Upper lobe of left lung (tissue), 6 donors: Measurements from ENCODE around the gene PIGV. TPM values are rescaled to one million over a fixed set of nuclear protein-coding genes. Genes with fewer than 3 reads are reported as not detected.

ENCODE experiments used
- ATAC-seq, 2 donors: fragments of 200-7000 bp; cut with Tn5 transposase; one replicate each; pipeline ENCODE4 v1.9.1; 2022; ENCODE audit warnings: mild to moderate bottlenecking in 2 of 2, moderate library complexity in 2 of 2; ENCODE audit not compliant: low FRiP score in 2 of 2
- DNase-seq, 2 donors: peaks; one replicate each; pipeline ENCODE4 v3.0.0-alpha.2; 2019 to 2020
- H3K27ac ChIP-seq, 4 donors: fragments of 200-600 bp; sonication (generic); one replicate each; pipeline ENCODE4 v1.5.1; 2016 to 2019
- H3K27me3 ChIP-seq, 4 donors: fragments of 200-600 bp; sonication (generic); one replicate each; pipeline ENCODE4 v1.5.1; 2017 to 2019
- H3K36me3 ChIP-seq, 4 donors: fragments of 200-600 bp; sonication (generic); one replicate each; pipeline ENCODE4 v1.5.1; 2016 to 2019
- H3K4me1 ChIP-seq, 4 donors: fragments of 200-600 bp; sonication (generic); one replicate each; pipeline ENCODE4 v1.5.1; 2018 to 2019
- H3K4me3 ChIP-seq, 4 donors: fragments of 200-600 bp; sonication (generic); one replicate each; pipeline ENCODE4 v1.5.1; 2017 to 2019; ENCODE audit warnings: mild to moderate bottlenecking in 2 of 4, moderate library complexity in 1 of 4
- H3K9me3 ChIP-seq, 4 donors: fragments of 200-600 bp; sonication (generic); one replicate each; pipeline ENCODE4 v1.5.1; 2018 to 2019
- EP300 ChIP-seq, 4 donors: sonication (generic); formaldehyde crosslinking; IDR thresholded peaks; one replicate each; pipeline ENCODE4 v1.5.1; 2017; ENCODE audit warnings: antibody characterized with exemption in 4 of 4, control low read depth in 2 of 4
- POLR2A ChIP-seq, 4 donors: fragments of 450-650 bp; IDR thresholded peaks; one replicate each; pipeline ENCODE4 v1.5.1; 2016 to 2017; ENCODE audit warnings: antibody characterized with exemption in 4 of 4, mild to moderate bottlenecking in 2 of 4
- POLR2AphosphoS5 ChIP-seq, 2 donors: sonication (generic); formaldehyde crosslinking; IDR thresholded peaks; one replicate each; pipeline ENCODE4 v1.5.1; 2017; ENCODE audit warnings: antibody characterized with exemption in 2 of 2
- WGBS, 2 donors: methylation state at CpG; one replicate each; pipeline ENCODE4 v1.1.5; 2017 to 2018; 5-methylcytosine and 5-hydroxymethylcytosine counted together
- total RNA-seq, 6 donors: library from RNA; depleted of rRNA in 4 of 6; stranded (reverse); fragments of >200 nt in 4 of 6; gene quantifications; one replicate each; pipeline versions ENCODE4 v1.1.0 to v1.2.1, GENCODE V29; 2016 to 2021
- TF ChIP-seq, protein P1 (sequence below), 6 experiments: fragments of 450-650 bp in 4 of 6; fragments of 200-600 bp in 2 of 6; sonication (generic) in 2 of 6; IDR thresholded peaks; one replicate each; pipeline ENCODE4 v1.5.1; 2016 to 2019; ENCODE audit warnings: antibody characterized with exemption in 6 of 6
- donor health status: DM: no; HTN: no; CAD: no; lungs with moderate emphysema.
- donor health status: DM: no; HTN: yes; CAD: no; lungs with severe emphysema.

The PIGV gene
- total RNA-seq, 6 donors from 2014 or later, result 11.9 to 25.1 (median 17.5) TPM

DNA sequence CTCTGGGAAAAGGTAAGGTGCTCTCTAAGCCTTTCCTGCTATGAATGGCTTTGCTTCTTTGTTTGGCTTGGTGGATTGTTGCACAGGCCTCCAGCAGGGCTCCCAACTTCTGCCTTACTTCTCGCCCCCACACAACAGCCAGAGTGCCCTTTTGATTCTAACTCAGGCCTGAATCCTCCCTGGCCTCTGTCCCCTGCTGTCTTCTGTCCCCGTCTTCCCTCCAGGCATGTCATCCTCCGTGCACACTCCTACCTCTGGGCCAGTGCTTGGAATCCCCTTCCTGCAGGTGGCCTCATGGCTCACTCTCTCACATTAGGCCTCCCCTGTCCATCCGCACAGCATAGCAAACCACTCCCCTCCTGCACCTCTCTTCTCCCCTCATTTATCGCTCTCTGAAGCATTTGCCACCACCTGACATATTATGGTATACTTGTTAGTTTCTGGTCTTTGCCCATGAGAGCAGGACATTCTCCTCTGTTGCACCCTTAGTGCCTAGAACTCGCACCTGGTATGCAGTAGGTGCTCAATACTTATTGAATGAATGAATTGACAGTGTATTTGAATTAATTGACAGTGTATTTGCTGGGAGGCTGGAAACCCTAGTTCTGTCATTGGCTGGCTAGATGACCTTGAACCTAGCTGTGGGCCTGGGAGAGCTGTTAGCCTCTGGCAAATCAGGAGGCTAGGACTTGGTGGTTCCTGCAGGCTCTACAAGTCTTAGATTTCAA is 41.6 kb downstream of the PIGV start:
- Histone ChIP-seq H3K27ac (peak overlapping the region; percentile 41 to 88 (median 70)), H3K9me3 (no peaks in the 10 kb centered on the region), H3K4me1 (peaks cover 30 to 53% (median 43%) of the 10 kb centered on the region in 4 donors), H3K27me3 (no peaks in the 10 kb centered on the region), H3K4me3 (no peak overlapping the region), H3K36me3 (peaks cover 0 to 33% (median 20%) of the 10 kb centered on the region in 4 donors)
- no peak for TF ChIP-seq EP300 (IDR thresholded peaks at IDR 0.05)
- TF ChIP-seq POLR2A (IDR thresholded peaks at IDR 0.05), result no peak
- TF ChIP-seq, protein P1, sequence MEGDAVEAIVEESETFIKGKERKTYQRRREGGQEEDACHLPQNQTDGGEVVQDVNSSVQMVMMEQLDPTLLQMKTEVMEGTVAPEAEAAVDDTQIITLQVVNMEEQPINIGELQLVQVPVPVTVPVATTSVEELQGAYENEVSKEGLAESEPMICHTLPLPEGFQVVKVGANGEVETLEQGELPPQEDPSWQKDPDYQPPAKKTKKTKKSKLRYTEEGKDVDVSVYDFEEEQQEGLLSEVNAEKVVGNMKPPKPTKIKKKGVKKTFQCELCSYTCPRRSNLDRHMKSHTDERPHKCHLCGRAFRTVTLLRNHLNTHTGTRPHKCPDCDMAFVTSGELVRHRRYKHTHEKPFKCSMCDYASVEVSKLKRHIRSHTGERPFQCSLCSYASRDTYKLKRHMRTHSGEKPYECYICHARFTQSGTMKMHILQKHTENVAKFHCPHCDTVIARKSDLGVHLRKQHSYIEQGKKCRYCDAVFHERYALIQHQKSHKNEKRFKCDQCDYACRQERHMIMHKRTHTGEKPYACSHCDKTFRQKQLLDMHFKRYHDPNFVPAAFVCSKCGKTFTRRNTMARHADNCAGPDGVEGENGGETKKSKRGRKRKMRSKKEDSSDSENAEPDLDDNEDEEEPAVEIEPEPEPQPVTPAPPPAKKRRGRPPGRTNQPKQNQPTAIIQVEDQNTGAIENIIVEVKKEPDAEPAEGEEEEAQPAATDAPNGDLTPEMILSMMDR (IDR thresholded peaks at IDR 0.05), result no peak
- TF ChIP-seq POLR2AphosphoS5 (IDR thresholded peaks at IDR 0.05), result no peak
- DNase-seq (no peak), ATAC-seq (no peak)
- 89% methylated on average over 6 of the region's 6 CpGs for WGBS, 2 donors

DNA sequence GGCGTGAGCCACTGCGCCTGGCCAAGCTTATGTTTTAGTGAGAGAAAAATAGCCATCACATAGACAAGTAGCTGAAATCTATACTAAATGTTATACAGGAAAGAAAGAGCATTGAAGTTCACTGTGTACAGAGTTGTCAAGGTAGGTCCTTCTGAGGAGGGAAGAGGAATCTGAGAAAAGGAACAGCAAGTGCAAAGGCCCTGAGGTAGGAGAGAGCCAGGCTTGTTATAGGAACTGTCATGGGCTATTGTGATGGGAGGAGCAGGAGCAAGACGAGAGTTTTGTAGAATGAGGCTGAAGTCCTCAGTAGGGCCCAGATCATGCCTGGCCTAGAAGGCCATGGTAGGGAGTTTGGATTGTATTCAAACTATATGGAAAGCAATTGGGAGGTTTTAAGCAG is 43.3 kb downstream of the PIGV start:
- Histone ChIP-seq H3K4me3 (no peak overlapping the region), H3K27me3 (no peaks in the 10 kb centered on the region), H3K27ac (peak overlapping the region; percentile 45 to 82 (median 72)), H3K36me3 (peaks cover 0 to 50% (median 30%) of the 10 kb centered on the region in 4 donors), H3K9me3 (no peaks in the 10 kb centered on the region), H3K4me1 (peaks cover 24 to 46% (median 37%) of the 10 kb centered on the region in 4 donors)
- ATAC-seq, result no peak
- DNase-seq, result no peak
- 95 to 100% methylated on average over 3 of the region's 3 CpGs for WGBS, 2 donors
- TF ChIP-seq, protein P1 (IDR thresholded peaks at IDR 0.05), result no peak
- no peak for TF ChIP-seq POLR2A (IDR thresholded peaks at IDR 0.05)
- no peak for TF ChIP-seq EP300 (IDR thresholded peaks at IDR 0.05)
- no peak for TF ChIP-seq POLR2AphosphoS5 (IDR thresholded peaks at IDR 0.05)

DNA sequence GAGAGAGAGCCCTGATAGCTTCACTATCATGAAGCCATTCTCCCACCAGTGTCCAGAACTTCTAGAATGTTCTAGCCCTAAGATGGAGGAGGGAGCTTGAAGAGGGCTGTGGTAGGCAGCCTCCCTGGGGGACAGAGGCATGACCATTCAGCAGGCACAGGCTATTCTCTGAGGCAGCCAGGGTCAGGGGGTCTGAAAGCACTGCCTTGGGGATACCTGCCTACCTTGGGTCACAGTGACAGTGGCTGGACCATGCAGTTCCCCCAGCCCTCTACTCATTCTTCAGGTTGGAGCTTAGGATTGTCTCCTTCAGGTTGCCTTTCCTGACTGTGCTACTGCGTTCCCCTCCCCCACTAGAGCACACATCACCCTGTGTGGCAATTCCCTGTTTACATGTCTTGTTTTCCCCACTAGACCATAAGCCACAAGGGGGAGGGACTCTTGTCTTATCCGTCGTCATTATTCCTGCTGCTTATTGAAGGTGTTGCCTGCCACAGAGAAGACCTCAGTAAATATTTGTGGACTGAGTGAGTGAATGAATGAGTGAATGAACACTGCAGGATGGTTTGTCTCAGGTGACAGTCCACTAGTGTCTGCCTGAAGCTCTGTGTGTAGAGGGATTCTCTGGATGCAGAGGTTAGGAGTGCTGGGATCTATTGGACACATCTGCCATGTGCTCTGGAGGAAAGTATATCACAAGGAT is 43.9 kb downstream of the PIGV start:
- ATAC-seq (peak in 1 of 2 donors; percentile 32), DNase-seq (peak in 1 of 2 donors; percentile 40)
- TF ChIP-seq POLR2AphosphoS5 (IDR thresholded peaks at IDR 0.05), result no peak
- no peak for TF ChIP-seq EP300 (IDR thresholded peaks at IDR 0.05)
- TF ChIP-seq POLR2A (IDR thresholded peaks at IDR 0.05), result no peak
- TF ChIP-seq, protein P1 (IDR thresholded peaks at IDR 0.05), result no peak
- Histone ChIP-seq H3K4me1 (peaks cover 23 to 43% (median 34%) of the 10 kb centered on the region in 4 donors), H3K4me3 (no peak overlapping the region), H3K36me3 (peaks cover 0 to 56% (median 32%) of the 10 kb centered on the region in 4 donors), H3K9me3 (no peaks in the 10 kb centered on the region), H3K27me3 (no peaks in the 10 kb centered on the region), H3K27ac (peak overlapping the region; percentile 45 to 82 (median 72))
- 56 to 64% methylated on average over 3 of the region's 3 CpGs for WGBS, 2 donors

DNA sequence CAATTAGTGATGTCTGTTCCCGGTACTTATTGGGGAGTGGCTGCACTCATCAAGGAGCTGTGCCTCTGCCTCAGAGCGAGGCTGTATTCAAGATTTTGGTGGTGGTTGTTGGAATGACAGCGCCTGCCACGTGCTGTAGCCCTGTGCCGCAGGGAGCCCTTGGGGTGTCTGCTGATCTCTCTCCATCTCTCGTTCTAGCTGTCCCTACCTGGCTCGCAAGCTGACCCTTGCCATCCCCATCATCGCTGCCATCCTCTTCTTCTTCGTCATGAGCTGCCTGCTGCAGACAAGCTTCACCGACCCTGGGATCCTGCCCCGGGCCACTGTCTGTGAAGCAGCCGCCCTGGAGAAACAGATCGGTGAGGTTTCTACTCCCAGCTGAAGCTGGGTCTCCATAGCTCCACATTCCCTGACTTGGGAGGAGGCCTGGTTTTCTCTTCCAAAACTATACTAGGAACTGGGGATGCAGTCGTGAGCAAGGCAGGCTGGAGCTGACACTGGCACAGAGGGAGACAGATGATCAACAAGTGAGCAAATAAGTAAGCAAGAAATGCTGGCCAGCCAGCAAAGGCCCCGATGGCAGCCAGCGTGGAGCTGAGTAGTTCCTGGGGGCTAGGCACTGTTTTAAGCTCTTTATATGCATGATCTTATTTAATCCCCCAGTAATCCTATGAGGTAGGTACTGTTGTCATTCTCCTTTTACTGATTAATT is 44.7 kb downstream of the PIGV start:
- DNase-seq (no peak), ATAC-seq (no peak)
- H3K9me3 ChIP-seq, result no peaks in the 10 kb centered on the region
- H3K27ac ChIP-seq, result peak overlapping the region; percentile 18 to 82 (median 72)
- peaks cover 21 to 39% (median 31%) of the 10 kb centered on the region in 4 donors for H3K4me1 ChIP-seq
- H3K36me3 ChIP-seq, result peaks cover 0 to 62% (median 33%) of the 10 kb centered on the region in 4 donors
- WGBS, 2 donors, result 92 to 95% methylated on average over 15 to 16 of the region's 16 CpGs
- no peak for TF ChIP-seq EP300 (IDR thresholded peaks at IDR 0.05)
- TF ChIP-seq POLR2AphosphoS5 (IDR thresholded peaks at IDR 0.05), result no peak
- TF ChIP-seq POLR2A (IDR thresholded peaks at IDR 0.05), result no peak
- TF ChIP-seq, protein P1 (IDR thresholded peaks at IDR 0.05), result no peak
- no peak overlapping the region for H3K4me3 ChIP-seq
- no peaks in the 10 kb centered on the region for H3K27me3 ChIP-seq
